SIG-M5 treated with dmso at 0.1 percent for 504 hours (cell line): ENCODE results near the gene HDAC4.

Experiments
- DNase-seq: peaks from one replicate; lab custom pipeline; 2025; ENCODE audit not compliant: unreplicated experiment; lab: John Stamatoyannopoulos, UW

Gene HDAC4

GRCh38 chr2:239102266-239102665, 298.6 kb downstream of the HDAC4 start:
- DNase-seq: no peak

DNA sequence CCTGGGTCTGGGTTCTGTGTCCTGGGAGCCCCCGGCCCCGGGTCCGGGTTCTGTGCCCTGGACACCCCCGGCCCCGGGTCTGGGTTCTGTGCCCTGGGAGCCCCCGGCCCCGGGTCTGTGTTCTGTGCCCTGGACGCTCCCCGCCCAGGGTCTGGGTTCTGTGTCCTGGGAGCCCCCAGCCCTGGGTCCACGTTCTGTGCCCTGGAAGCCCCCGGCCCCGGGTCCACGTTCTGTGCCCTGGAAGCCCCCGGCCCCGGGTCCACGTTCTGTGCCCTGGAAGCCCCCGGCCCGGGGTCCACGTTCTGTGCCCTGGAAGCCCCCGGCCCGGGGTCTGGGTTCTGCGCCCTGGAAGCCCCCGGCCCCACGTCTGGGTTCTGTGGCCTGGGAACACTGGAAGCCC, 299.0 kb downstream of the HDAC4 start:
- no peak for DNase-seq

GRCh38 chr2:239101071-239101470, 299.7 kb downstream of the HDAC4 start:
- no peak for DNase-seq

DNA sequence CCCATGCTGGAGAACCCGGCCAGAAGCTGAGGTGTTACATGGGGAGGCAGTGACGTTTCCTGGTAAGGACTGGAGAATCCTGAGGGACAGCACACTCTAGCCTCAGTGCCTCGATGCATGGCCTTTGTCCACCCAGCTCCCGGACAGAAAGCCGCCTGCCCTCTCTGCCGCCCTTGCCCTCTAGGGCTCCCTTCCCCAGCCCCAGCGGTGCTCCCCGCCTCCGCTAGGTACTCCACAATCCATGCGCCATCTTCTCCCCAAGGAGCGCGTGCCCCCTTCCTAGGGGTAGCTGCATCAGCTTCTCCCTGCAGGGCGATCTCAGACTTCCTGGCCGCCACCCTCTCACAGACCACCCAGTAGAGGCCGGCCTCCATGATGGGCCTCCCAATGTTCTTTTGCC, 301.3 kb downstream of the HDAC4 start:
- DNase-seq: no peak

- DNase-seq: no peak
These were observed 302.4 kb downstream of the HDAC4 start for GRCh38 chr2:239098288-239098970.

GRCh38 chr2:239097428-239097696, 303.5 kb downstream of the HDAC4 start:
- no peak for DNase-seq

DNA sequence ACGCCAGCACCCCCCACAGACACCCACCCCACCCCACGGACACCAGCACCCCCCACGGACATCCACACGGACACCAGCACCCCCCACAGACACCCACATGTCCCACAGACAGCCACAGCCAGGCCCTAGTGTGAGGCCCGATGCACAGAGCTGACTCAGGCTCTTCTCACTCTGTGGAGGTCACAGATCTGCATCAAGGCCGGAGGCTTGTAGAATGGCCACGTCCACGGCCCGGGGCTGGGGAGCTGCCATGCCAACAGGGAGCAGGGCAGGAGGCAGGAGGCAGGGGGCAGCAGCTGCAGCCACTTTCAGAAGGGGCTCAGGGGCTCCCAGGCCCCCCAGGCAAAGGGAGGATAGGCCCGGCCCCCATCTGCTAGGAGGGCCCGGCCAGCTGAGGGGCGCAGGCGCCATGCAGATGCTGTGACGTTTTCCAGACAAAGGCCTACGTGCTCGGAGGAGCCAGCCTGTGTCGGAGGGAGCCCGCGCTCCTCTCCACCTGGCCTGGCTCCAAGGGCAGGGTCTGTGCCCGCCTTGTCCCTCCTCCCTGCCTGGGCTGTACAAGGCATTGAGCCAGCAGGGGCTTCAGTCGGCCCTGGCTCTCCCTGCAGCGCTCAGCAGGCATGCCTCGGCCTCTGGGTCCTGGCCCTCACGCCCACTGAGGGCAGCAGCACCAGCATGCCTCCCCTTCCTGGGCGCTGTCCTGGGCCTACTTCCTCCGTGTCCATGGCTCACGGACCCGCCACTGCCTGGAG, 304.0 kb downstream of the HDAC4 start:
- no peak for DNase-seq

GRCh38 chr2:239095460-239096081, 305.2 kb downstream of the HDAC4 start:
- DNase-seq: no peak

- DNase-seq: no peak
These were observed 306.0 kb downstream of the HDAC4 start for GRCh38 chr2:239094867-239095266.

- no peak for DNase-seq
These were observed 306.9 kb downstream of the HDAC4 start for GRCh38 chr2:239093952-239094351.

GRCh38 chr2:239093542-239093941, 307.3 kb downstream of the HDAC4 start:
- no peak for DNase-seq

- DNase-seq: no peak
These were observed 308.1 kb downstream of the HDAC4 start for GRCh38 chr2:239092571-239093294.

DNA sequence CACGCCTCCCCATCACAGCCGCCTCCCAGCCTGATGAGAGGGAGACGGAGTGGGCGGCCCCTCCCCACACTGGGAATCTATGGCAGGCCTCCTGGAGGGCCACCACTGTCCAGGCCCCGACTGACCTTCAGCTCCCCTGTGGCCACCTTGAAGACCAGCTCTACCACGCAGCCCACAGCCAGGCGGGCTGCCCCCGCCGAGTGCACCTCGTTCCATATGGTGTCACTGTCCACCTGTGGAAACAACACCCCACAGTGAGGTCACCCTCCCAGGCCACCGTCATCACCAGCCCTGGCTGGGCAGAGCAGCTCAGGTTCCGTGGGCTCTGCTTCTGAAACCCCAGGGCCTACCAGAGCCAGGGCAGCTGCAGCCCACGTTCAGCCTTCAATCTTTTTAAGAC, 310.9 kb downstream of the HDAC4 start:
- no peak for DNase-seq

DNA sequence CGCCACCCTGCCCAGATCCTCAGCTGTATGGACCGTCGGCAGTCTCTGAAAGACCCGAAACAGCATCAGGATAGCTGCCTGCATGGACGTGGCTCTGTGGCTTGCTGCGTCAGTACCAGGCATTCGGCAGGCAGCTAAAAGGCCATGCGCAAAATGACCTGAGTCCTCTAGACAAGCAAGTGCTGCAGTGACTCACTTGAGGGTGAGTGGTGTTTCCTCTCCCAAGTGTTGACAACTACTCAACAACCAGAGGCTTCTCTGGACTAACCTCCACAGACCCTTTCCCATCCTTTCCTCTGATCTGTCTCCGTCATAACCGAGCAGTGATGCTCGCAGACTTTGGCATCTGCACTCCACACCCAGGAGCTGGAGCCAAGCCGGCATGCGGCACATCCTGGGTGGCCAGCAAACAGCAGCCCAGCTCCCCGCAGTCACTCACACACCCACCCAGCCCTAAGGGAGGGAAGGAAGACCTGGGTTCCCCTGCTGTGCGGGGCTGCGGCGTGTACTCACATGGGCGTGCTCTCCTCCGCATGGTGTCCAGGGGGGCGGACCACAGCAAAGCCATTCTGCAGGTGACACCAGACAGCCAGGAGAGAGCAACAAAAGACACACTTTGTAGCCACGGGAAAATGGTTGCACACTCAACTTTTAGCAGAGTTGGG, 313.6 kb downstream of the HDAC4 start:
- no peak for DNase-seq

DNA sequence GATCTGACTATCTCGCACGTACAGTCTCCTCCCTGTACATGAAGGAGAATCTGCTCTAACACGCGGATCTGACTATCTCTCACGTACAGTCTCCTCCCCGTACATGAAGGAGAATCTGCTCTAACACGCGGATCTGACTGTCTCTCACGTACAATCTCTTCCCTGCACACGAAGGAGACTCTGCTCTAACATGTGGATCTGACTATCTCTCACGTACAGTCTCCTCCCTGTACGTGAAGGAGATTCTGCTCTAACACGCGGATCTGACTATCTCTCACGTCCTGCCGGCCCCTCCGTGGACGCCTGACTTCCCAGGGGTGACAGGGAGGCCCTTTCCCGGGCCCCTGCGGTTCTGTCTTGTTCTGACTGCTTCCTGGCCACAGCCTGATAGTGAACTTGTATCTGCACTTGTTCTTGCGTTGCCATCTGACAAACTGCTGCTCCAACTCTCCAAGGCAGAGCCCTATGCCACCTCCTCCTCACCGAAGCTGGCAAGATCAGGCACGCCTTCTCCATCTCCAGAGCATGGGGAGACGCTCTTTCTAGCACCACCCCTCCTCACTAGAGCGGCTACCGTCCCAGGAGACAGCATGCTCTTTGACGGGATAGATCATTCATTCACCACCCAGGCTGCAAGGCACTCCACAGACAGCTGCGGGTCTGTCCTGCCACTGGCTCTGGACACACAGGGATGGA, 314.3 kb downstream of the HDAC4 start:
- no peak for DNase-seq

DNA sequence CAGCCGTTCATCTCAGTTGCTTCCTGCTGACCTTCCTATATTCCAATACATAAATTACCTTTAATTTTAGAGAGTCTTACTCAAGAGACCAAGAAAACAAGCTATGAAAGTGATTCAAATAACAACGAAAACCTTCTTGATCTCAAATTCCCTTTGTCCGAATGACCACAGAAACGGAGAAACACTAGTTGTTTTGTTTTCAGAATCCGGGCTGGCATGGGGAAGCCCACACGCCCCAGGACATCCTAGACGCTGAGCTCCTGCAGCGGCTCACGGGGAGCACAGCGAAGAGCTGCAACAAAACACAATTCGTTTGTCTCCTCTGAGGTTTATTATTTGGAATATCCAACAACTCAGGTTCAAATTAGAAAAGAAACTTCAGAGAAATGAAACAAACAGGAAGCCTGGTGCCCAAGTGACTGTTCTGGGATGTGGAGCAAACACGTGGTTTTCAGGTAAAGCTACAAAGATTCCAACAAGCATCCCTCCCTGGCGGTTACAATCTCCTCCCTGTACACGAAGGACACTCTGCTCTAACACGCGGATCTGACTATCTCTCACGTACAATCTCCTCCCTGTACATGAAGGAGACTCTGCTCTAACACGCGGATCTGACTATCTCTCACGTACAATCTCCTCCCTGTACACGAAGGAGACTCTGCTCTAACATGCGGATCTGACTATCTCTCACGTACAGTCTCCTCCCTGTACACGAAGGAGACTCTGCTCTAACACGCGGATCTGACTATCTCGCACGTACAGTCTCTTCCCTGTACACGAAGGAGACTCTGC, 315.4 kb downstream of the HDAC4 start:
- no peak for DNase-seq

DNA sequence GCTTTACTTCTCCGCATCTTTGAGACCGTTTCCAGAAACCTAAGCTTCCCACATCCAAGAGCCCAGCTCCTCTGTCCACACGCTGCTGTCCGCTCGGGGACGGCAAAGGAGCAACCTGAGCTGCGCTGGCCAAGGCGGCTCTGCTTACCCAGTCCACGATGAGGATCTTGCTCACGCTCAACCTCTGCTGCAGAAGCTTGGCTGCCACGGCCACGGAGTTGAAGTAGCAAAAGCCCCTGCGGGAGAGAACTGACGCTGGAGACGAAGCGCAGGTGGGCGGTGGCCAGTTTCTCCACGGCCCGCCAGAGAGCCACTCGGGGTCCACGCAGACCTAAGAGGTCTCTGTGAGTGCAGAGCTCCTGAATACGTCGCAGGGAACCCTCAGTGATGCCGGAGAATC, 316.8 kb downstream of the HDAC4 start:
- no peak for DNase-seq

GRCh38 chr2:239082425-239082824, 318.4 kb downstream of the HDAC4 start:
- no peak for DNase-seq

DNA sequence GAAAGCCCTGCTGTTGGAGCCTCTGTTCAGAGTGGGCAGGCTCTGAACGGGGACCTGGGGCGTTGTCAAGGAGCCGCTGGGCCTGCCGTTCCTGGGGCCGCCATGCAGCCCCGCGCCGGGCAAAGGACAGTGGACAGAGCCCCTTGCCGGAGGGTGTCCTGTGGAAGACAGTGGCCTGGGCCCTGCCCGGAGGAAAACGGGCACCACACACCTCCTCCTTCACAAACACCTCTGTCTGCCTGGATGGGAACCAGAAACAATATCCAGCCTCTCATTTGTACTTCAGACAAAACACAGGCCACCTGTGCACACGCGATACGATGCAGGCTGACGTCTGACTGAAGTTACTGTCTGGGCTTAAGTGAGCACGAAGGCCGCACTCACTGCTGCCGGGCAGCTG, 319.2 kb downstream of the HDAC4 start:
- no peak for DNase-seq

- no peak for DNase-seq
These were observed 319.8 kb downstream of the HDAC4 start for GRCh38 chr2:239081046-239081445.
